Kidney tubule cell (primary cell): ENCODE data around the gene PRKN.

Source experiments
- DNase-seq: peaks from one replicate; pipeline ENCODE4 v3.0.0-alpha.2; 2018; ENCODE audit warnings: low spot score

The PRKN gene

GRCh38 chr6:162674452-162674851 is 53.1 kb downstream of the PRKN start:
- no peak for DNase-seq

GRCh38 chr6:162671580-162672165 is 55.9 kb downstream of the PRKN start:
- DNase-seq = no peak

GRCh38 chr6:162670345-162670744 is 57.2 kb downstream of the PRKN start:
- DNase-seq = no peak

- DNase-seq = no peak
Measured at GRCh38 chr6:162666246-162666645, 61.3 kb downstream of the PRKN start.

GRCh38 chr6:162653808-162654207 is 73.8 kb downstream of the PRKN start:
- no peak for DNase-seq

- no peak for DNase-seq
Measured at GRCh38 chr6:162651505-162651904, 76.1 kb downstream of the PRKN start.

GRCh38 chr6:162649271-162649670 is 78.3 kb downstream of the PRKN start:
- no peak for DNase-seq

GRCh38 chr6:162644153-162644552 is 83.4 kb downstream of the PRKN start:
- no peak for DNase-seq

- DNase-seq = no peak
Measured at GRCh38 chr6:162640756-162641155, 86.8 kb downstream of the PRKN start.

GRCh38 chr6:162639951-162640350 is 87.6 kb downstream of the PRKN start:
- DNase-seq = no peak

- no peak for DNase-seq
Measured at GRCh38 chr6:162638931-162639574, 88.5 kb downstream of the PRKN start.

- no peak for DNase-seq
Measured at GRCh38 chr6:162637317-162637716, 90.2 kb downstream of the PRKN start.

GRCh38 chr6:162636167-162636566 is 91.4 kb downstream of the PRKN start:
- DNase-seq = no peak

- no peak for DNase-seq
Measured at GRCh38 chr6:162631546-162631945, 96.0 kb downstream of the PRKN start.

- no peak for DNase-seq
Measured at GRCh38 chr6:162630069-162630468, 97.5 kb downstream of the PRKN start.

- no peak for DNase-seq
Measured at GRCh38 chr6:162627825-162628224, 99.7 kb downstream of the PRKN start.

GRCh38 chr6:162627362-162627761 is 100.2 kb downstream of the PRKN start:
- DNase-seq = no peak

- DNase-seq = no peak
Measured at GRCh38 chr6:162626869-162627268, 100.7 kb downstream of the PRKN start.

- DNase-seq = peak; percentile 4
Measured at GRCh38 chr6:162625846-162626540, 101.6 kb downstream of the PRKN start.

- no peak for DNase-seq
Measured at GRCh38 chr6:162622572-162622971, 105.0 kb downstream of the PRKN start.

GRCh38 chr6:162621246-162621645 is 106.3 kb downstream of the PRKN start:
- DNase-seq = peak; percentile 95

- no peak for DNase-seq
Measured at GRCh38 chr6:162620073-162620472, 107.5 kb downstream of the PRKN start.

GRCh38 chr6:162618448-162619002 is 109.0 kb downstream of the PRKN start:
- no peak for DNase-seq
